CD1c-positive myeloid dendritic cell (primary cell): ENCODE data around the gene F11.
"Not testable (repeated sequence)": the region's sequence is repeated elsewhere in the genome, so short reads cannot be mapped to it uniquely, and the experiment has no call there.

Experiments used
- DNase-seq: peaks from one replicate; pipeline ENCODE4 v3.0.0-alpha.2; 2016; ENCODE audit errors: extremely low spot score

The F11 gene

DNA sequence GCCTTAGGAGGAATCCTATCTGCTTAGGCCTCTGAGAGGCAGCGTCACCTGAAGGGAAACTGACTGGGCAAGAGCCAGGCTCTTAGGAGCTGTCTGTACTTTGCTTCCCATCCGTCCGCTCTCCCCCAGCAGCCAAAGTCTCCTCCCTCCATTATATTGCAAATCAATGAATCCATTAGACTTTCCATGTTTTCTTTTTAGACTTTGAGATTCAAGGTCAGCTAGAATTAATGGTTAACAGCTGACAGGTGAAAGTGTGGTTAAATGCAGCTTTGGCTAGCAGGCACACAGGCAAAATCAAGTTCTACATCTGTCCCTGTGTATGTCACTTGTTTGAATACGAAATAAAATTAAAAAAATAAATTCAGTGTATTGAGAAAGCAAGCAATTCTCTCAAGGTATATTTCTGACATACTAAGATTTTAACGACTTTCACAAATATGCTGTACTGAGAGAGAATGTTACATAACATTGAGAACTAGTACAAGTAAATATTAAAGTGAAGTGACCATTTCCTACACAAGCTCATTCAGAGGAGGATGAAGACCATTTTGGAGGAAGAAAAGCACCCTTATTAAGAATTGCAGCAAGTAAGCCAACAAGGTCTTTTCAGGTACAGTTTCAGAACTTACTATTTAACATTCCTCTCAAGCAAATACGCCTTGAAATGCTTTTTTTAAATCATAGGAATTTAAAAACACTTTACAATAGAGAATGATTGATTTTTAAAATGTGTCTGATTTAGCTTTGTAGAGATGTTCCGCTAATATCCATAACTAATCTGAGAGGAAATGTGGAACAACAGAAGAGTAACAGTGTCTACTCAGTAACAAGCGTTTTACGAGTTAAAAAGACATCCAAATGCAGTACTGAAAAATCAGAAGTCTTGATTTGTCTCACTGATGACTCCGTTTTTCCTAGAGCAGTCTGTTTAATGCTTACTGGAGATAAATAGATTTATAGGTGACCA is at the start of gene F11:
TSS of gene F11 (plus strand) at position 507 of the 970 bp plus-strand sequence. CDS start 948 bp downstream, outside the sequence.
- no peak for DNase-seq

DNA sequence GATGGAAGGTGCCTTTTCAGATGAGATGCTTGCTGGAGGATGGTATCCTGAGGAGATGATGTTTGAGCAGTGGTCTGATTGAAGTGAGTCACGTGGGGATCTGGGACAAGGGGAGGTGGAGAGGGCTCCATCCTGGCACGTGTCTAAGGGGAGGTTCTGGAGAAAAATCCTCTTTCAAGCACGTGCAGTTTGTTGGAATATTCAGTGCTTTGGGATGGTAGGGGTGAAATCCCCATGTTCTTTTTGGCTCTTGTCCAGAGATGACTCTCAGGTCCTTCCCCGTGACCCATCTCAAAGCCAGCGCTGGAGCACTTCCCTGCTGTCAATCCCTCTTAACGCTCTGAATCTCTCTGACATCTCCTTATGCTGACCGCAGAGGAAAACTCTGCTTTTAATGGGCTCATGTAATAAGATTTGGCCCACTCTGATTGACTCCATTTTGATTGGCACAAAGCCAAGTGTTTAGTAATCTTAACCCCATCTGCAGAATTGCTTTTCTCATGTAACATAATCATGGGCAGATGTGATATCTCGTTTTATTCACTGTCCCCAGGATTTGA is 49.4 kb upstream of the F11 start:
- DNase-seq: no peak

DNA sequence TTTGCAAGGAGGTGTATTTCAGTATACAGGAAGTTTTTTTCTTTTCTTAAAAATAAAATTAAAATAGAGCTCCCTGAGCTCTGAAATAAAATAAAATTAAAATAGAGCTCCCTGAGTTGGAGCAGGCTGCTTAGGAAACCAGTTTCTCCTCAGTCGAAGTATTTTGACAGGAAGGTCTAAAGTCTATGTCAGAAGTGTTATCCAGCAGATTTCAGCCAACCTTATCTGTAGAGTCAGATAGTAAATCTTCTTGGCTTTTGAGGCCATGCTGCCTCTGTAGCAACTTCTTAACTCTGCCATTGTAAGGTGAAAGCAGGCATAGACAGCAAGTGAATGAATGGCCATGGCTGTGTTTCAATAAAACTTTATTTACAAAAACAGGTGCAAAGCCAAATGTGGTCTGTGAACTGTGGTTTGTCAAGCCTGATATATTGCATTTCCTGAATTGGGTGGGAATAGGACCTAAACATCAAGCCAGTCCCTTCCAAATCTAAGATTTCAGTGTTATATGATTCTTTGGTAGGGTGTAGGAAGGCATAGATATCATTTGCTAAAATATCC is 48.2 kb upstream of the F11 start:
- no peak for DNase-seq

DNA sequence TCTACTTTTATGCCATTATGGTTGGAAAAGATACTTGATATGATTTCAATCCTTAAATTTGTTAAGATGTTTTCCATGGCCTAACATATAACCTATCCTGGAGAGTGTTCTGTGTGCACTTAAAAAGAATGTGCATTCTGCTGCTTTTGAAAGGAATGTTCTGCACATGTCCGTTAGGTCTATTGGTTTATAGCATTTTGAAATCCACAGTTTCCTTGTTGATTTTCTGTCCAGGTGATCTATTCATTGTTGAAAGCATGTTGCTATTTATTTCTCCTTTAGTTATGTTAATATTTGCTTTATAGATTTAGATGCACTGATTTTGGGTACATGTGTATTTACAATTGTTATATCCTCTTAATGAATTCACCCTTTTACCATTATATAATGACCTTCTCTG is 44.4 kb upstream of the F11 start:
- DNase-seq: no peak

DNA sequence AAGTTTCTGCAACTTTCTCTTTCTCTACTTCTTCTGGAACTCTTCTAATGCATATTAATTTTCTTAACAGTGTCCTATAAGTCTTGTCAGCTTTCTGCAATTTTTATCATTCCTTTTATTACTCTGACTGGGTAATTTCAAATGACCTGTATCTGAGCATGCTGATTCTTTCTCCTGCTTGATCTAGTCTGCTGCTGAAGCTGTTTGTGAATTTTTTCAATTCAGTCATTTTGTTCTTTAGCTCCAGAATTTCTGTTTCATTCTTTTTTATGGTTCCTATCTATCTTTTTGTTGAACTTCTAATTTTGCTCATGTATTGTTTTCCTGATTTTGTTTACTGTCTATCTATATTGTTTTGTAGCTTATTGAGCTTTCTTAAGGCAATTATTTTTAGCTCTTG is 40.1 kb upstream of the F11 start:
- no peak for DNase-seq

DNA sequence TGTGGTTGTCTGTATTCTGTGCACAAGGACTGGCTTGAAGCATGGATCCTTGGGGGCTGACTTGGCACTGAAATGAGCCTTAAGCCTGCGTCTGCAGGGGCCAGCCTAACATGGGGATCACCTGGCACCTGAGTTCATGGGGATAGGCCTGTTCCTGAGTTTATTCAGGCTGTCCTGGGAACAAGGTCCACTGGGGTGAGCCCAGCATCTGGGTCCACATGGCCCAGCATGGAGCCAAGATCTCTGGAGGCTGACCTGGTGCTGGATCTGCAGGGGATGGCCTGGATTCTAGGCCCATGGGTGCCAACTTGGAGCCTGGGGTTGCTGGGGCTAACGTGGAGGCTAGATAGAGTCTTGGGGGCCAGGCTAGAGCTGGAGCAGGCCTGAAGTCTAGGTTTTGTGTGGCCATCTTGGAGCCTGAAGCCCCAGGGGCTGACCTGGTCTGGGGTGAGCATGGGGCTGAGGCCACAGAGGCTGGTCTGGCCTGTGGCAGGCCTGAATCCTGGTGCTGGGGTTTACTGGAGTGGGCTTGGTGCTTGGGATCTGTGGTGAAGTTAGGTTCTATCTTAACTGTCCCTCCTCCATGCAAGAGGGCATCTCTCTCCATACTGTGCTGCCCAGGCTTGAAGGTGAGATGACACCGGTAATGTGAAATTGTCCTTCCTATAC is 39.3 kb upstream of the F11 start:
- no peak for DNase-seq

DNA sequence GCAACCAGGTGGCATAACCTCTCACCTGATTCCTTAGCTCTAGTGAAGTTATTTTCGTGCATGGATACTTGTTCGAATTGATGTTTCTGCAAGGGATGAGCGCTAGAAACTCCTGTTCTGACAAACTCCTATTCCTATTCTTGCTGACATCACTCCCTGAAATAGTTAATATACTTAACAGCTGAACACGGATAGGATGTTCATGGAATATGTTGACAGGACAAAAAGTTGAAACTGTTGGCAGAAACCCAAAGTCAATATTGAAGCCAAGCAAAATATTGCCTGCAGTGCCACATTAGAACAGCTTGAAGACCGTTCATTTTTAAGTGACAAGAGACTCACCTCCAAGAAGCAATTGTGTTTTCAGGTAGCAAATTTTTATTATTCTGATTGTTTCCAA is 38.8 kb upstream of the F11 start, which contains the start of gene KLKB1:
TSS of gene KLKB1 (plus strand) at position 287 of the 400 bp plus-strand sequence. CDS start 689 bp downstream, outside the sequence.
- no peak for DNase-seq

DNA sequence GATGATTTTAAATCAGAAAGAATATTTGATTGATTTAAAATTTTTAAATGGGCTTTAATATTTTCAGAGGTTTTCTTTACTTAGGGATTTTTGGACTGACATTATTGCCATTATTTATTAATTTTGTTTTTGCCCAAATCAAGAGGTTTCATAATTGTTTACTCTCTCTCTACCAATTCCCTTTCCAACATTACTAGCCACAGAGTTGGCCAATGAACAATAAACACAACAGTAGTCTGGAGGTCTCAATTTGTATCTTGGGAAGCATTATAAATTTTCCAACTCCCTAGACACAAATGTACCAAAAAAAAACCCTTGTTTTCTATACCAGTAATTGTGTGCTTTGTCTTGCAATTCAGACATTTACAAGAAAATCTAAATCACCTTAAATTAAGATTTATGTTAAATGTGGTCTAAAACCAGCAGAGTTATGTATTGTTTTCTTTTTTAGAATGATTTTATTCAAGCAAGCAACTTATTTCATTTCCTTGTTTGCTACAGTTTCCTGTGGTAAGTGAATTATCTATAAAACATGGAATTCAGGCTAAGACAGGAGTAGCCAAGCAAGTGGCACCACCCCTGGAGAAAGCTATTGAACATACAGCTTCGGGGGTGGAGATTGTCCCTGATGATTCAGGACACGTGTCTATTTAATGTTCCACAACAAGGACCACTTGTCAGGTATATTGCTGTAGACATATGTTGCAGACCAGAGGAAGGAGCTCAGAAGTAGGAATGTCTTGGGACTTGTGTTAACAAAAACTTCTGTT is 38.1 kb upstream of the F11 start:
- DNase-seq: no peak

DNA sequence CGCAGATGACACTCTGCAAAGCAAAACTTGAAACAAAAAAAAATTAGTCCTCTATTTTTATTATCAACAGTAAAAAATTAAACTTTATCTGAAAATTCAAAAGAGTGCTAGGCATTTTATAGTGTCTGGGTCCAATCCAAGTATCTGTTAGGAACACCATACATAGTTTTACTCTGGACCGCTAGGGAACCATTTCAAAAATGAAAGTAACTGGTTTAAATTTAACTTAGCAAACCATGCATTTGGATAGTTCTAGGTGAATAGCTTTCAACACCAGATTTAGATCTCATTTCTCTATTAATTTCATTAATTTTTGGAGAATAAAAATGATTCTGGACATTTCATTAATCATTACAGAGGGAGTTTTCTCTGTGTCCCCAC is 37.5 kb upstream of the F11 start:
- DNase-seq: no peak

DNA sequence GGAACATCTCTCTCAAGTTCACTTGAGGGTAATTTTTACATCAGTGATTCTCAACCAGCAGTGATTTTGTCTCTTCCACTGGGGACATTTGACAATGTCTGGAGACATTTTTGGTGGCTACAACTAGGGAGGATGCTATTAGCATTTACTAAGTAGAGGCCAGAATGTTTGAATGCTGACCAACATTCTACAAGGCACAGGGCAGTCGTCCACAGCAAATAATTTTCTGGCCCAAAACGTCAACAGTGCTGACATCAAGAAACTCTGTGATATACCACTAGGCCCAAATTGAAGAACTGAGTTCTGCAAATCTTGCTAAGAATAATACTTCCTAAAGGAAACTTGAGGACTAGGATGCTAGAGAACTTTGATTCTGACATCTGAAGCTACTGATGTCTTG is 31.6 kb upstream of the F11 start:
- no peak for DNase-seq

DNA sequence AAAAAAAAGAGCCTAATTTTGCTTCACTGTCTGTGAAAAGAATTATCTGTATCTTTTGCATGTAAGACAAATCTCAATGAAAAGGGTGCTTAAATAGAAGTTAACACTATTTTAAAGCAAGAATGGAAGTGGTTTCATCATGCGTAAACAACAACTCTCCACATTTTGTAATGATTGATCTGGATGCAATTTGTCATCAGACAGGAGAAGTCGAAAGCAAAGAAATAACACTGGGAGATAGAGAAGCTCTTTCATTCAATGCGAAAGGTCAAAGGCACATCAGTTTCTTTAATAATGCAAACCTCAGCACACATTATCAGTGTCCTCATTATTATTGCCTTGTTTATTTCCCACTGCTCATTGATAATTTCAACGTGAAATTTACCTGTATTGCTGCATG is 29.9 kb upstream of the F11 start:
- no peak for DNase-seq

DNA sequence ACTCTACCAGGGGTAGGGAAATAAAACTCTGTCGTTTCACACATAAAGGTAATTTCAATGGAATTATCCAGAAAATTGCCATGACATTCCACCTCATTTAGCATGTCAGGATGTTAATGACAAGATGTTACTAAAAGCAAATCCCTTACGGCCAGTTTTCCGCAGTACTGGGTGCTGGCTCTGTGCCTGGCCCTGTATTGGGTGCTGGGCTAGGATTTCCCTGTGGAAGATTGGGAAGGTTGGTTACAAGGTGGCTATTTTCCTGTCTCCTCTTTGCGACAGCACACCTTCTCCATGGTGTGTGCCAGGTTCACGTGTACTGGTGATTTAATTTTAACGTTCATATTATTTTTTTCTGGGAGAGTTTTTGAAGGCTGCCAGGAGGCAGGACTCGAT is 25.5 kb upstream of the F11 start:
- DNase-seq: no peak

DNA sequence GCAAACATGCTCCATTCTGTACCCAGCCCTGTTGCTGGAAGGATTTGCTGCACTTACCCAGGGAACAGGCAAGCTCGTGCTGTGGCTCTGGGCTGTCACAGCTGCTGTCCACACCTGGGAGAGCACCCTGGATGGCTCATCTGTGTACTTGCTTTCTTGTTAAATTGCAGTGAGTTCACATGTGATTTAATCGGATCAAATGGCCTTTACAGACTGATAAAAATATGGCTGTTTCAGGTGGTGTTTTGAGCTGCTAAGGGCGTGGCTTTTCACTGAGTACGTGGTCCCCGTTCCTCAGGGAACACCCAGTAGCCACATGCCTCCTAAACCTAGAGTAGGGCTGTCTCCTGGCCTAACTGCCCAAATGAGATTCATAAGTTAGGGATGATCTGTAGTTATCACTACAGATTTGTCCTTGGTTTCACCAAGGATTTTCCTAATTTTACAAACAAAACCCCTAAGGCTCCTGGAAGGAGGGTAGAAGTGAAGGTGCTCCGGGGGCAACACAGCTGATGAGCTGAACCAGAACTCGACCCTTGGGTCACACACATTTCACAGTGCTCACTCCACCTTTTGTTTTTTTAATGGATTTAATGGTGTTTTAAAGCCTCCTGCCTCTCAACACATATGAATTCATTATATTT is 25.0 kb upstream of the F11 start:
- DNase-seq: no peak

DNA sequence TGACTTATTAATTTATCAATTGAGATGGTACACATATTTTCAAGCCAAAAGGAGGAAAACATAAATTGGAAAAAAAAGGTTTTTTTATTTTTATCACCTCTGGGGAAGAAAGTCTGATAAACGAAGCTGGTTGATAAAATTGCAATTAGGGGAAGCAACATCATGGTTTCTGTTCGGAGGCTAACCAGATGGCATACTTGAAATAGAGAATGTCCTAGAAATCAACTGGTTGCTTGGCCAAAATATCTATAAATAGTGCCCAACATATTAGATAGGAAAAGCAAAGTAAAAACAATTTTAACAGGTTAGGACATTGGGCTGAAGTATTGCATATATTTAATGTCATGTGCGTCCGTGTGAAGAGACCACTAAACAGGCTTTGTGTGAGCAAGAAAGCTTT is 24.4 kb upstream of the F11 start:
- DNase-seq: no peak

DNA sequence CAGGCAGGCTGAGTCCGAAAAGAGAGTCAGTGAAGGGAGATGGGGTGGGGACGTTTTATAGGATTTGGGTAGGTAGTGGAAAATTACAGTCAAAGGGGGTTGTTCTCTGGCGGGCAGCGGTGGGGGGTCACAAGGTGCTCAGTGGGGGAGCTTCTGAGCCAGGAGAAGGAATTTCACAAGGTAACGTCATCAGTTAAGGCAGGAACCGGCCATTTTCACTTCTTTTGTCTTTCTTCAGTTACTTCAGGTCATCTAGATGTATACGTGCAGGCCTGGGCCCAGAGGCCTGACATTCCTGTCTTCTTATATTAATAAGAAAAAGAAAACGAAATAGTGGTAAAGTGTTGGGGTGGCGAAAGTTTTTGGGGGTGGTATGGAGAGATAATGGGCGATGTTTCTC is 24.0 kb upstream of the F11 start:
- not testable (repeated sequence) for DNase-seq

DNA sequence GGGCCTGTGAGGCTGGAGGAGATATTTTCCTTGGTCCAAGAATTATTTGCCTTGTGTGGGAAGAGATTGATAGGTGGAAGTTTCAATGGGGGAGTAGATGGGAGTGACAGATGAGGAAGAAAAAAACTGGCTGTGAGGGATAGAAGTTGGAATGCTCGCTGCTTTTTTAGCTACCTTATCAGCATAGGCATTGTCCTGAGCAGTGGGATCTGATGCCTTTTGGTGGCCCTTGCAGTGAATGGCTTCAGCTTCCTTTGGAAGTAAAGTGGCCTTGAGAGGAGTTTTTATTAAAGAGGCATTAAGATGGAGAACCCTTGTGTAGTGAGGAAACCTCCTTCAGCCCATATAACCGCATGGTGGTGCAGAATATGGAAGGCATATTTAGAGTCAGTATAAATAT is 22.7 kb upstream of the F11 start:
- no peak for DNase-seq

DNA sequence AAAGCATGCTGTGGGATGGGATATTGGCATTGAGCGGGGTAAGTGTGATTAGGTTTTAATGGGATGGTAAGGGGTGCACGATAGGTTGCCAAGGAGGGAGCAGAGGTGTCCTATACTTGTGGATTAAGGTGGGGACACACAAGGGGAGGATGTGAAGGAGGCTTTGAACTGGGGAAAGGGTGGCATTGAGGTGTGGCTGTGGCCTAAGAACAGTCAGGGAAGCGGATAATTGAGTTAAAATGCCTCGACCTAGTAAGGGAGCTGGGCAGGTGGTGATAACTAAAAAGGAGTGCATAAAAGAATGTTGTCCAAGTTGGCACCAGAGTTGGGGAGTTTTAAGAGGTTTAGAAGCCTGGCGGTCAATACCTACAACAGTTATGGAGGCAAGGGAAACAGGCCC is 21.2 kb upstream of the F11 start:
- DNase-seq: no peak

DNA sequence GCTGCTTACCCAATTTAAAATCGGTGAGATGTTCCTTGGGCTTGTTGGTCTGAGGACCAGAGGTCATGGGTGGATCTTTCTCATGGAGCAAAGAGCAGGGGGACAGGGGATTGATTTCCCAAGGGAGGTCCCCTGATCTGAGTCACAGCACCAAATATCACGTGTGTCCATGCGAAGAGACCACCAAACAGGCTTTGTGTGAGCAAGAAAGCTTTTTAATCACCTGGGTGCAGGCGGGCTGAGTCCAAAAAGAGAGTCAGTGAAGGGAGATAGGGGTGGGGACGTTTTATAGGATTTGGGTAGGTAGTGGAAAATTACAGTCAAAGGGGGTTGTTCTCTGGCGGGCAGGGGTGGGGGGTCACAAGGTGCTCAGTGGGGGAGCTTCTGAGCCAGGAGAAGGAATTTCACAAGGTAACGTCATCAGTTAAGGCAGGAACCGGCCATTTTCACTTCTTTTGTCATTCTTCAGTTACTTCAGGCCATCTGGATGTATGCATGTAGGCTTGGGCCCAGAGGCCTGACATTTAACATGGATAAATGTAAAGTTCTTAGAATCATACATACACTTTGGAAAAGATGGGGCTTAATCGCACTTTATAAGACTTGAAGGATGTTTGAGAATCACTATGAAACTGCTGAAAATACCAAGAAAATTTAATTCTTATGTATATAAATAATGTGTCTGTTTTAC is 18.8 kb upstream of the F11 start:
- DNase-seq: not testable (repeated sequence)

DNA sequence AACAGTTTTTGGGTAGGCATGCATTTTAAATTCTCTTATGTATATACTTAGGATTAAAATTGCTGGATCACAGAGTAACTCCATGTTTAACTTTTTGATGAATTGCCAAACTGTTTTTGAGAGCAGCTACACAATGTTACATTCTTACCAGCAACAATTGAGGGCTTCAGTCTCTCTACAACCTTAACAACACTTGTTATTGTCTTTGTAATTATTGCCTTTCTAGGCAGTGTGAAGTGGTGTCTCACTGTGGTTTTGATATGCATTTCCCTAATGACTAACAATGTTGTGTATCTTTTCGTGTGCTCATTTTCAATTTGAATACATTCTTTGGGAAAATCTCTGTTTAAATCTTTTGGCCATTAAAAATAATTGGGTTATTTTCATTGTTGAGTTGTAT is 17.3 kb upstream of the F11 start:
- no peak for DNase-seq
